ENCODE measurements around the gene RPL34. TPM values are rescaled to one million over a fixed set of nuclear protein-coding genes. Genes with fewer than 3 reads are reported as not detected.

Gene RPL34
- total RNA-seq, 4 donors from 2014 or later, result 286 to 803 (median 342) TPM

GRCh38 chr4:108601106-108601505 is 19.3 kb upstream of the RPL34 start:
- TF ChIP-seq POLR2A (IDR thresholded peaks at IDR 0.05), result no peak
- TF ChIP-seq CTCF (IDR thresholded peaks at IDR 0.05), result no peak

GRCh38 chr4:108601532-108601931 is 18.8 kb upstream of the RPL34 start:
- H3K4me1 ChIP-seq, result no peaks in the 10 kb centered on the region
- H3K36me3 ChIP-seq, result no peaks in the 10 kb centered on the region
- DNase-seq, result peak in 2 of 3 donors; percentile 21 to 51
- TF ChIP-seq POLR2A (IDR thresholded peaks at IDR 0.05) (no peak), CTCF (IDR thresholded peaks at IDR 0.05) (no peak)
- no peak overlapping the region for H3K4me3 ChIP-seq
- H3K9me3 ChIP-seq, result no peaks in the 10 kb centered on the region
- H3K27me3 ChIP-seq, result no peaks in the 10 kb centered on the region
- H3K27ac ChIP-seq, result no peak overlapping the region

More at GRCh38 chr4:108601106-108601505, 19.3 kb upstream of the RPL34 start:
- Histone ChIP-seq H3K36me3 (no peaks in the 10 kb centered on the region), H3K27me3 (no peaks in the 10 kb centered on the region), H3K9me3 (no peaks in the 10 kb centered on the region), H3K4me1 (no peaks in the 10 kb centered on the region), H3K4me3 (no peak overlapping the region), H3K27ac (no peak overlapping the region)
- no peak for DNase-seq

GRCh38 chr4:108602163-108602562 is 18.2 kb upstream of the RPL34 start:
- no peaks in the 10 kb centered on the region for H3K27me3 ChIP-seq
- no peaks in the 10 kb centered on the region for H3K4me1 ChIP-seq
- H3K36me3 ChIP-seq, result no peaks in the 10 kb centered on the region
- no peaks in the 10 kb centered on the region for H3K9me3 ChIP-seq
- no peak overlapping the region for H3K4me3 ChIP-seq
- H3K27ac ChIP-seq, result no peak overlapping the region
- TF ChIP-seq POLR2A (IDR thresholded peaks at IDR 0.05), result no peak
- no peak for DNase-seq

- Histone ChIP-seq H3K9me3 (no peaks in the 10 kb centered on the region), H3K27ac (no peak overlapping the region), H3K36me3 (no peaks in the 10 kb centered on the region), H3K4me1 (no peaks in the 10 kb centered on the region), H3K4me3 (no peak overlapping the region), H3K27me3 (no peaks in the 10 kb centered on the region)
- TF ChIP-seq POLR2A (IDR thresholded peaks at IDR 0.05) (no peak), CTCF (IDR thresholded peaks at IDR 0.05) (no peak)
- no peak for DNase-seq
Observed at GRCh38 chr4:108607079-108607815, 13.1 kb upstream of the RPL34 start.

GRCh38 chr4:108611365-108611764 is 9.0 kb upstream of the RPL34 start:
- H3K4me1 ChIP-seq, result no peaks in the 10 kb centered on the region
- H3K4me3 ChIP-seq, result no peak overlapping the region
- no peak for DNase-seq
- H3K27me3 ChIP-seq, result no peaks in the 10 kb centered on the region
- H3K27ac ChIP-seq, result no peak overlapping the region
- no peaks in the 10 kb centered on the region for H3K9me3 ChIP-seq
- H3K36me3 ChIP-seq, result no peaks in the 10 kb centered on the region
- no peak for TF ChIP-seq CTCF (IDR thresholded peaks at IDR 0.05)
- no peak for TF ChIP-seq POLR2A (IDR thresholded peaks at IDR 0.05)

GRCh38 chr4:108612365-108612764 is 8.0 kb upstream of the RPL34 start:
- H3K4me1 ChIP-seq, result no peaks in the 10 kb centered on the region
- no peaks in the 10 kb centered on the region for H3K27me3 ChIP-seq
- no peak overlapping the region for H3K4me3 ChIP-seq
- no peak overlapping the region for H3K27ac ChIP-seq
- no peaks in the 10 kb centered on the region for H3K9me3 ChIP-seq
- DNase-seq, result no peak
- H3K36me3 ChIP-seq, result no peaks in the 10 kb centered on the region
- no peak for TF ChIP-seq CTCF (IDR thresholded peaks at IDR 0.05)
- TF ChIP-seq POLR2A (IDR thresholded peaks at IDR 0.05), result no peak
